Choroid plexus epithelial cell (primary cell): Measurements from ENCODE around the gene ACTR3.
"Not testable (repeated sequence)": the region's sequence is repeated elsewhere in the genome, so short reads cannot be mapped to it uniquely, and the experiment has no call there.

ENCODE experiments used
- DNase-seq: peaks from one replicate; pipeline ENCODE4 v3.0.0-alpha.2; 2010; ENCODE audit warnings: low read depth
- H3K4me3 ChIP-seq: 2 replicates; pipeline ENCODE4 v1.5.1; 2011; ENCODE audit warnings: low read depth, mild to moderate bottlenecking, control low read depth, low read length, moderate library complexity
- CTCF ChIP-seq: conservative IDR thresholded peaks from 2 replicates; pipeline ENCODE4 v1.5.1; 2011; ENCODE audit warnings: low read depth, mild to moderate bottlenecking, control low read depth, inconsistent platforms, low read length, moderate library complexity

The ACTR3 gene

GRCh38 chr2:113889471-113890252 is at the start of gene ACTR3:
TSS of gene ACTR3 (plus strand) at chr2:113890089. CDS start at chr2:113890280, 191 bp downstream.
- DNase-seq = peak; percentile 99
- TF ChIP-seq CTCF = peak; percentile 28
- peak within 1 kb of the TSS; percentile 97 for H3K4me3 ChIP-seq

DNA sequence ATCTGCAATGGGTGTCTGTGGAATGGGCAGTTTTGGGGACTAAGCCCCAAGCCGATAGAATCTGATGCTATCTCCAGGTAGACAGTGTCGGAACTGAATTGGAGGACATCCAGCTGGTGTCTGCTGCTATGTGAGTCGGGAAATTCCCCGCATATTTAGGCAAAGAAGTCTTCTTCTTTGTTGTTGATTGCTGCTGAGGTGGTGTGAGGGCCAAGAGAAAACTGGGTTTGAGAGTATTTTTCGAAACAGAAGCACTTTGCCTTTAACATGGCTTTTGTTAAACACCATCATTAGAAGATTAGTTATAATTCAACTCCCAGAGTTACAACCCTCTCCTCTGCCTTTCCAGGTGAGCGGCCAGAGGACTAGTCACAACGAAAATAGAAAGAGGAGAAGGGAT is 49.4 kb upstream of the ACTR3 start:
- H3K4me3 ChIP-seq = no peak overlapping the region
- no peak for TF ChIP-seq CTCF
- no peak for DNase-seq

GRCh38 chr2:113842919-113843736 is 46.8 kb upstream of the ACTR3 start:
- no peak for TF ChIP-seq CTCF
- DNase-seq = peak; percentile 52
- no peak overlapping the region for H3K4me3 ChIP-seq

DNA sequence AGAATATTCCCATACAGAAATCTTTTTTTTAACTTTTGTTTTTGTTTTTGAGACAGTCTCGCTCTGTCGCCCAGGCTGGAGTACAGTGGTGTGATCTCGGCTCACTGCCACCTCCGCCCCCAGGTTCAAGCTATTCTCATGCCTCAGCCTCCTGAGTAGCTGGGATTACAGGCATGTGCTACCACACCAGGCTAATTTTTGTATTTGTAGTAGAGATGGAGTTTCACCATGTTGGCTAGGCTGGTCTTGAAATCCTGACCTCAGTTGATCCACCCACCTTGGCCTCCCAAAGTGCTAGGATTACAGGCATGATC is 46.2 kb upstream of the ACTR3 start:
- DNase-seq, H3K4me3 ChIP-seq: not testable (repeated sequence)

- DNase-seq = no peak
- no peak overlapping the region for H3K4me3 ChIP-seq
- TF ChIP-seq CTCF = no peak
Measured at GRCh38 chr2:113845261-113845660, 44.6 kb upstream of the ACTR3 start.

DNA sequence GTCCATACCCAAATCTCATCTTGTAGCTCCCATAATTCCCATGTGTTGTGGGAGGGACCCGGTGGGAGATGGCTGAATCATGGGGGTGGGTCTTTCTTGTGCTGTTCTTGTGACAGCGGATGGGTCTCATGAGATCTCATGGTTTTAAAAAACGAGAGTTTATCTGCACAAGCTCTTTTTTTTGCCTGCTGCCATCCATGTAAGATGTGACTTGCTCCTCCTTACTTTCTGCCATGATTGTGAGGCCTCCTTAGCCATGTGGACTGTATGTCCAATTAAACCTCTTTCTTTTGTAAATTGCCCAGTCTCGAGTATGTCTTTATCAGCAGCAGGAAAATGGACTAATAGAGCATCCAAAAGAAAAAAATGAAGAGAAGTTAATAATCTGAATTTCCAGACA is 44.1 kb upstream of the ACTR3 start:
- not testable (repeated sequence) for DNase-seq, H3K4me3 ChIP-seq

- H3K4me3 ChIP-seq = no peak overlapping the region
- TF ChIP-seq CTCF = no peak
- no peak for DNase-seq
Measured at GRCh38 chr2:113846429-113846828, 43.5 kb upstream of the ACTR3 start.

DNA sequence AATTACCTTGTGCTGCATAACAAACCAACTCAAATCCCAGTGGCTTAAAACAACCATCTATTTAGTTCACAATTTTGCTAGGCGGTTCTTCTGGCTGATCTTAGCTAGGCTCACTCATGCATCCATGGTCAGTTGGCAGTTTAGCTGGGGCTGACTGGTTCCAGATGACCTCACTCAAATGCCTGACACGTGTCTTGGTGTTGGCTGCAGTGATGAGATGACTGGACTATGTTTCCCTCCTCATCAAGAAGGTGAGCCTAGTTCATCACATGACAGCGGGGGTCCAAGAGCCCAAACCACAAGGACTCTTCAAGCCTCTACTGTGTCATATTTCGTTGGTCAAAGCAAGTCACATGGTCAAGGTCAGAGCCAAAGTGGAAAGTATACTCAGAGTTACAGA is 42.7 kb upstream of the ACTR3 start:
- peak; percentile 37 for DNase-seq
- TF ChIP-seq CTCF = no peak
- H3K4me3 ChIP-seq = no peak overlapping the region
